IMR-90 (cell line): ENCODE data around the gene CRTC1. TPM values are rescaled to one million over a fixed set of nuclear protein-coding genes. Genes with fewer than 3 reads are reported as not detected.

ENCODE experiments used
- ATAC-seq: fragments of 200-7000 bp; cut with Tn5 transposase; 2 replicates; pipeline ENCODE4 v1.9.1; 2020; ENCODE audit warnings: low read depth, mild to moderate bottlenecking, moderate library complexity
- BruUV-seq: library from RNA; stranded (reverse); fragments of 400-500 nt; replicated peaks from 2 replicates; lab custom pipeline; 2021; lab: Mats Ljungman, UMichigan
- CTCF ChIA-PET: fragments of 300-600 bp; formaldehyde crosslinking; extraction: SDS; loops from one replicate; lab custom pipeline; 2021; ENCODE audit warnings: antibody characterized with exemption; lab: Yijun Ruan, JAX
- POLR2A ChIA-PET: fragments of 300-600 bp; sonication (Branson Sonifier 250); formaldehyde crosslinking; loops from one replicate; lab custom pipeline; 2022; ENCODE audit warnings: antibody characterized with exemption; ENCODE audit not compliant: unreplicated experiment; lab: Charles Lee
- DNase-seq: peaks from one replicate; pipeline ENCODE4 v3.0.0; 2013
- H2AFZ ChIP-seq: replicated peaks from 2 replicates; pipeline ENCODE3; 2013; ENCODE audit warnings: low read length, mild to moderate bottlenecking; ENCODE audit not compliant: poor library complexity
- H2AK5ac ChIP-seq: 2 replicates; pipeline ENCODE4 v1.6.1; 2013; ENCODE audit warnings: low read depth, low read length, inconsistent platforms
- H2AK9ac ChIP-seq: replicated peaks from 2 replicates; pipeline ENCODE3; 2013; ENCODE audit warnings: mild to moderate bottlenecking, low read depth, low read length, moderate library complexity; ENCODE audit not compliant: poor library complexity
- H2BK120ac ChIP-seq: 2 replicates; pipeline ENCODE4 v1.6.1; 2013; ENCODE audit warnings: low read depth, low read length, inconsistent platforms
- H2BK15ac ChIP-seq: 3 replicates; pipeline ENCODE4 v1.6.1; 2013; ENCODE audit warnings: low read depth, low read length, inconsistent platforms
- H2BK20ac ChIP-seq: 2 replicates; pipeline ENCODE4 v1.6.1; 2013; ENCODE audit warnings: low read depth, mild to moderate bottlenecking, inconsistent platforms, low read length, moderate library complexity
- H2BK5ac ChIP-seq: 2 replicates; pipeline ENCODE4 v1.6.1; 2013; ENCODE audit warnings: mild to moderate bottlenecking, low read depth, low read length, inconsistent platforms; ENCODE audit not compliant: poor library complexity, severe bottlenecking
- H3K14ac ChIP-seq: replicated peaks from 2 replicates; pipeline ENCODE4 v1.6.1; 2013; ENCODE audit warnings: low read depth, low read length, inconsistent platforms
- H3K18ac ChIP-seq: 2 replicates; pipeline ENCODE4 v1.6.1; 2013; ENCODE audit warnings: low read depth, low read length, control low read depth
- H3K23ac ChIP-seq: 2 replicates; pipeline ENCODE4 v1.6.1; 2013; ENCODE audit warnings: low read depth, low read length, inconsistent platforms
- H3K27ac ChIP-seq: 2 replicates; pipeline ENCODE4 v1.5.1; 2013; ENCODE audit warnings: mild to moderate bottlenecking, control low read depth, low read length; ENCODE audit not compliant: insufficient read depth
- H3K27me3 ChIP-seq: 2 replicates; pipeline ENCODE4 v1.6.1; 2013; ENCODE audit warnings: low read length; ENCODE audit not compliant: control insufficient read depth, insufficient read depth
- H3K36me3 ChIP-seq: 2 replicates; pipeline ENCODE4 v1.6.1; 2013; ENCODE audit warnings: low read length, mixed read lengths; ENCODE audit not compliant: control insufficient read depth, insufficient read depth
- H3K4ac ChIP-seq: 2 replicates; pipeline ENCODE4 v1.6.1; 2013; ENCODE audit warnings: low read depth, low read length, inconsistent platforms
- H3K4me1 ChIP-seq: 2 replicates; pipeline ENCODE4 v1.6.1; 2013; ENCODE audit warnings: low read length, mixed read lengths; ENCODE audit not compliant: control insufficient read depth, insufficient read depth
- H3K4me2 ChIP-seq: 2 replicates; pipeline ENCODE4 v1.6.1; 2013; ENCODE audit warnings: low read depth, mild to moderate bottlenecking, control low read depth, low read length, moderate library complexity
- H3K4me3 ChIP-seq: 2 replicates; pipeline ENCODE4 v1.5.1; 2013; ENCODE audit warnings: low read depth, mild to moderate bottlenecking, control low read depth, low read length, moderate library complexity; ENCODE audit not compliant: insufficient read depth
- H3K56ac ChIP-seq: 2 replicates; pipeline ENCODE4 v1.6.1; 2013; ENCODE audit warnings: low read length, inconsistent platforms; ENCODE audit not compliant: insufficient read depth; ENCODE audit errors: extremely low read depth
- H3K79me1 ChIP-seq, 2 experiments: 2 replicates each; pipeline ENCODE4 v1.6.1; 2013; ENCODE audit warnings: low read length in 2 of 2, inconsistent platforms in 1 of 2, low read depth in 1 of 2
- H3K9ac ChIP-seq: 2 replicates; pipeline ENCODE4 v1.6.1; 2013; ENCODE audit warnings: low read depth, low read length, control low read depth
- H3K9me1 ChIP-seq: 2 replicates; pipeline ENCODE4 v1.6.1; 2013; ENCODE audit warnings: low read length, inconsistent platforms; ENCODE audit not compliant: insufficient read depth
- H3K9me3 ChIP-seq: 2 replicates; pipeline ENCODE4 v1.6.1; 2013; ENCODE audit warnings: low read length; ENCODE audit not compliant: control insufficient read depth, insufficient read depth
- H4K20me1 ChIP-seq: 2 replicates; pipeline ENCODE4 v1.6.1; 2013; ENCODE audit warnings: low read length, inconsistent platforms; ENCODE audit not compliant: insufficient read depth
- H4K5ac ChIP-seq: 2 replicates; pipeline ENCODE4 v1.6.1; 2013; ENCODE audit warnings: mild to moderate bottlenecking, low read depth, low read length, control low read depth
- H4K8ac ChIP-seq, 2 experiments: 2 replicates each; pipeline ENCODE4 v1.6.1; 2013; ENCODE audit warnings: low read depth in 2 of 2, low read length in 2 of 2, control low read depth in 1 of 2, inconsistent platforms in 1 of 2
- H4K91ac ChIP-seq: 2 replicates; pipeline ENCODE4 v1.6.1; 2013; ENCODE audit warnings: low read depth, low read length, inconsistent platforms; ENCODE audit not compliant: insufficient read depth
- CTCF ChIP-seq: conservative IDR thresholded peaks from 2 replicates; pipeline ENCODE4 v1.5.1; 2012; ENCODE audit warnings: mild to moderate bottlenecking, low read depth, low read length, improper control_type of control experiment
- FOS ChIP-seq: fragments of 150-350 bp; IDR thresholded peaks from 2 replicates; pipeline ENCODE4 v1.6.1; 2016; ENCODE audit warnings: low read depth, low read length
- MAZ ChIP-seq: IDR thresholded peaks from 2 replicates; pipeline ENCODE4 v1.6.1; 2012; ENCODE audit warnings: low read depth, mild to moderate bottlenecking, low read length, improper control_type of control experiment, moderate library complexity, borderline replicate concordance
- NFE2L2 ChIP-seq: fragments of 150-350 bp; IDR thresholded peaks from 2 replicates; pipeline ENCODE4 v1.6.1; 2016; ENCODE audit warnings: low read depth, mild to moderate bottlenecking, low read length
- POLR2A ChIP-seq: IDR thresholded peaks from 2 replicates; pipeline ENCODE4 v1.6.1; 2012; ENCODE audit warnings: mild to moderate bottlenecking, low read depth, low read length
- RCOR1 ChIP-seq: IDR thresholded peaks from 2 replicates; pipeline ENCODE4 v1.6.1; 2012; ENCODE audit warnings: mild to moderate bottlenecking, low read length, improper control_type of control experiment; ENCODE audit not compliant: insufficient replicate concordance
- SMC3 ChIP-seq: fragments of 150-350 bp; IDR thresholded peaks from 2 replicates; pipeline ENCODE4 v1.6.1; 2016; ENCODE audit warnings: low read depth, mild to moderate bottlenecking, antibody characterized with exemption, low read length, moderate library complexity
- USF2 ChIP-seq: fragments of 150-350 bp; IDR thresholded peaks from 2 replicates; pipeline ENCODE4 v1.6.1; 2017; ENCODE audit warnings: mild to moderate bottlenecking, antibody characterized with exemption, low read length, low read depth
- WGBS, 2 experiments: methylation state at CpG; one replicate each; pipeline versions ENCODE4 v1.1.5 to v1.1.7; 2013; ENCODE audit warnings: missing lambda C conversion rate in 2 of 2; ENCODE audit not compliant: insufficient read length in 1 of 2; ENCODE audit errors: extremely low coverage in 2 of 2; 5-methylcytosine and 5-hydroxymethylcytosine counted together
- dilution Hi-C: fragments of 300-500 bp; cut with HindIII; formaldehyde crosslinking; loops from one replicate; pipeline ENCODE4 v1.14.3; 2018; ENCODE audit warnings: low sequenced_read_pairs; ENCODE audit not compliant: unreplicated experiment
- in situ Hi-C: fragments of 300-500 bp; cut with MboI; formaldehyde crosslinking; loops from 3 replicates; pipeline ENCODE4 v1.14.3; 2019; ENCODE audit warnings: low sequenced_read_pairs, inconsistent platforms, mixed read lengths
- intact Hi-C: fragments of 100-400 bp; cut with micrococcal nuclease; formaldehyde crosslinking; loops from 2 replicates; pipeline ENCODE4 v1.10.0; 2022
- polyA plus RNA-seq, 3 experiments: library from polyadenylated mRNA; depleted of rRNA; stranded (reverse); fragments of >200 nt; gene quantifications; 2 replicates each; pipeline ENCODE4 v1.2.3, GENCODE V29; 2012; ENCODE audit warnings: low replicate concordance in 1 of 3
- total RNA-seq: library from RNA; depleted of rRNA; stranded (reverse); fragments of >200 nt; gene quantifications from 2 replicates; pipeline ENCODE4 v1.2.3, GENCODE V29; 2012

CRTC1 gene
- total and polyA plus RNA-seq, 2 of the 4 experiments (the other 2 are of a cell fraction) = 0.18 to 5.7 TPM

GRCh38 chr19:18717601-18718000 is 34.1 kb downstream of the CRTC1 start:
- peaks cover 35% of the 10 kb centered on the region for H4K20me1 ChIP-seq
- DNase-seq = no peak
- ATAC-seq = no peak

More at GRCh38 chr19:18717601-18718000, 34.1 kb downstream of the CRTC1 start:
- intact Hi-C loops = no loop called here
- Histone ChIP-seq H3K27me3 (no peaks in the 10 kb centered on the region), H3K79me1 (peaks cover 0 to 13% of the 10 kb centered on the region in 2 experiments; a peak in 1 of 4 replicates), H2AFZ (no peak overlapping the region), H4K5ac (no peak overlapping the region), H2BK120ac (no peak overlapping the region), H3K9me1 (peaks cover 6% of the 10 kb centered on the region; the same call in 1 of the 2 replicates), H2BK20ac (no peak overlapping the region), H3K4me2 (no peak overlapping the region), H2AK9ac (no peak overlapping the region), H3K9ac (no peak overlapping the region), H2AK5ac (no peak overlapping the region), H3K14ac (no peak overlapping the region), H3K27ac (no peak overlapping the region), H3K36me3 (peaks cover 6% of the 10 kb centered on the region), H4K8ac (no peak overlapping the region), H3K4ac (no peak overlapping the region), H3K4me3 (no peak overlapping the region), H4K91ac (no peak overlapping the region), H3K9me3 (no peaks in the 10 kb centered on the region), H3K23ac (no peak overlapping the region), H3K56ac (no peak overlapping the region), H3K4me1 (peaks cover 4% of the 10 kb centered on the region; the same call in 1 of the 2 replicates), H3K18ac (no peak overlapping the region), H2BK5ac (no peak overlapping the region), H2BK15ac (no peak overlapping the region)
- dilution Hi-C loops = no loop called here
- ChIA-PET CTCF (interaction anchor here (0.7 kb wide), 1 partner anchor 10 kb away, joined by 7 read pairs; no protein-coding TSS in a partner anchor), POLR2A (interaction anchor here (0.6 kb wide), 1 partner anchor 178 kb away, joined by 3 read pairs; no protein-coding TSS in a partner anchor)
- TF ChIP-seq RCOR1 (no peak), USF2 (no peak), FOS (no peak), CTCF (no peak), NFE2L2 (no peak), MAZ (no peak), POLR2A (no peak), SMC3 (no peak)
- in situ Hi-C loops = no loop called here
- no TSS peak for BruUV-seq
- 90% methylated on average over 2 of the region's 10 CpGs; no CpG with 5 or more reads in 1 of the 2 experiments for WGBS, 2 experiments
